ENCODE data around the gene SDK1. TPM values are rescaled to one million over a fixed set of nuclear protein-coding genes. Genes with fewer than 3 reads are reported as not detected.

The SDK1 gene
- total RNA-seq, 1 experiment from 2014 or later, result 6.0 TPM

GRCh38 chr7:4182605-4183300 is 881.7 kb downstream of the SDK1 start:
- no peak overlapping the region for H3K27ac ChIP-seq
- no peaks in the 10 kb centered on the region for H3K9me3 ChIP-seq (replicated peaks)
- DNase-seq, result no peak

GRCh38 chr7:4184653-4185052 is 883.6 kb downstream of the SDK1 start:
- Histone ChIP-seq H3K4me3 (no peak overlapping the region), H3K27me3 (no peaks in the 10 kb centered on the region), H3K27ac (no peak overlapping the region), H3K36me3 (no peaks in the 10 kb centered on the region), H3K9me3 (replicated peaks) (no peaks in the 10 kb centered on the region), H3K4me1 (no peaks in the 10 kb centered on the region)
- no peak for DNase-seq

More at GRCh38 chr7:4182605-4183300, 881.7 kb downstream of the SDK1 start:
- H3K4me1 ChIP-seq, result no peaks in the 10 kb centered on the region
- no peaks in the 10 kb centered on the region for H3K36me3 ChIP-seq
- H3K27me3 ChIP-seq, result no peaks in the 10 kb centered on the region
- no peak overlapping the region for H3K4me3 ChIP-seq

- no peak for DNase-seq
- no peaks in the 10 kb centered on the region for H3K9me3 ChIP-seq (replicated peaks)
Observed at GRCh38 chr7:4185136-4185535, 884.1 kb downstream of the SDK1 start.

GRCh38 chr7:4185721-4186512 is 884.9 kb downstream of the SDK1 start:
- Histone ChIP-seq H3K9me3 (replicated peaks) (no peaks in the 10 kb centered on the region), H3K36me3 (no peaks in the 10 kb centered on the region), H3K4me1 (no peaks in the 10 kb centered on the region), H3K27me3 (no peaks in the 10 kb centered on the region), H3K4me3 (no peak overlapping the region), H3K27ac (no peak overlapping the region)
- no peak for DNase-seq

More at GRCh38 chr7:4185136-4185535, 884.1 kb downstream of the SDK1 start:
- H3K27me3 ChIP-seq, result no peaks in the 10 kb centered on the region
- no peaks in the 10 kb centered on the region for H3K36me3 ChIP-seq
- H3K4me3 ChIP-seq, result no peak overlapping the region
- H3K4me1 ChIP-seq, result no peaks in the 10 kb centered on the region
- no peak overlapping the region for H3K27ac ChIP-seq

- DNase-seq, result no peak
- Histone ChIP-seq H3K9me3 (replicated peaks) (no peaks in the 10 kb centered on the region), H3K4me3 (no peak overlapping the region), H3K27me3 (no peaks in the 10 kb centered on the region), H3K36me3 (no peaks in the 10 kb centered on the region), H3K4me1 (no peaks in the 10 kb centered on the region), H3K27ac (no peak overlapping the region)
Observed at GRCh38 chr7:4186513-4186780, 885.4 kb downstream of the SDK1 start.

GRCh38 chr7:4188651-4189050 is 887.6 kb downstream of the SDK1 start:
- H3K36me3 ChIP-seq, result no peaks in the 10 kb centered on the region
- H3K4me1 ChIP-seq, result no peaks in the 10 kb centered on the region
- DNase-seq, result no peak
- H3K4me3 ChIP-seq, result no peak overlapping the region
- H3K27me3 ChIP-seq, result no peaks in the 10 kb centered on the region
- H3K27ac ChIP-seq, result no peak overlapping the region
- H3K9me3 ChIP-seq (replicated peaks), result no peaks in the 10 kb centered on the region

- Histone ChIP-seq H3K27me3 (no peaks in the 10 kb centered on the region), H3K36me3 (no peaks in the 10 kb centered on the region), H3K9me3 (replicated peaks) (no peaks in the 10 kb centered on the region), H3K27ac (no peak overlapping the region), H3K4me1 (no peaks in the 10 kb centered on the region), H3K4me3 (no peak overlapping the region)
- no peak for DNase-seq
Observed at GRCh38 chr7:4189131-4189570, 888.1 kb downstream of the SDK1 start.

GRCh38 chr7:4190010-4190981 is 889.2 kb downstream of the SDK1 start:
- H3K27me3 ChIP-seq, result no peaks in the 10 kb centered on the region
- no peaks in the 10 kb centered on the region for H3K9me3 ChIP-seq (replicated peaks)
- H3K27ac ChIP-seq, result no peak overlapping the region

GRCh38 chr7:4191046-4191445 is 890.0 kb downstream of the SDK1 start:
- Histone ChIP-seq H3K4me3 (no peak overlapping the region), H3K27me3 (no peaks in the 10 kb centered on the region), H3K36me3 (no peaks in the 10 kb centered on the region), H3K27ac (no peak overlapping the region), H3K4me1 (no peaks in the 10 kb centered on the region), H3K9me3 (replicated peaks) (no peaks in the 10 kb centered on the region)
- DNase-seq, result no peak

More at GRCh38 chr7:4190010-4190981, 889.2 kb downstream of the SDK1 start:
- no peaks in the 10 kb centered on the region for H3K4me1 ChIP-seq
- no peak overlapping the region for H3K4me3 ChIP-seq
- no peak for DNase-seq
- H3K36me3 ChIP-seq, result no peaks in the 10 kb centered on the region

- H3K27ac ChIP-seq, result no peak overlapping the region
- H3K36me3 ChIP-seq, result no peaks in the 10 kb centered on the region
- H3K4me3 ChIP-seq, result no peak overlapping the region
- DNase-seq, result no peak
- H3K27me3 ChIP-seq, result no peaks in the 10 kb centered on the region
- no peaks in the 10 kb centered on the region for H3K4me1 ChIP-seq
- H3K9me3 ChIP-seq (replicated peaks), result no peaks in the 10 kb centered on the region
Observed at GRCh38 chr7:4191525-4191924, 890.5 kb downstream of the SDK1 start.

- H3K9me3 ChIP-seq (replicated peaks), result no peaks in the 10 kb centered on the region
- no peaks in the 10 kb centered on the region for H3K4me1 ChIP-seq
- H3K27me3 ChIP-seq, result no peaks in the 10 kb centered on the region
- no peak for DNase-seq
- no peaks in the 10 kb centered on the region for H3K36me3 ChIP-seq
- H3K4me3 ChIP-seq, result no peak overlapping the region
- H3K27ac ChIP-seq, result no peak overlapping the region
Observed at GRCh38 chr7:4195660-4196059, 894.6 kb downstream of the SDK1 start.

- no peaks in the 10 kb centered on the region for H3K4me1 ChIP-seq
- H3K27me3 ChIP-seq, result no peaks in the 10 kb centered on the region
- no peak overlapping the region for H3K27ac ChIP-seq
- H3K9me3 ChIP-seq (replicated peaks), result no peaks in the 10 kb centered on the region
- DNase-seq, result no peak
- no peak overlapping the region for H3K4me3 ChIP-seq
- H3K36me3 ChIP-seq, result no peaks in the 10 kb centered on the region
Observed at GRCh38 chr7:4196121-4196819, 895.2 kb downstream of the SDK1 start.

- no peak overlapping the region for H3K27ac ChIP-seq
- H3K36me3 ChIP-seq, result no peaks in the 10 kb centered on the region
- no peaks in the 10 kb centered on the region for H3K27me3 ChIP-seq
- H3K4me1 ChIP-seq, result no peaks in the 10 kb centered on the region
- H3K4me3 ChIP-seq, result no peak overlapping the region
- no peaks in the 10 kb centered on the region for H3K9me3 ChIP-seq (replicated peaks)
- DNase-seq, result no peak
Observed at GRCh38 chr7:4198301-4198700, 897.2 kb downstream of the SDK1 start.

GRCh38 chr7:4200546-4201094 is 899.6 kb downstream of the SDK1 start:
- Histone ChIP-seq H3K27ac (no peak overlapping the region), H3K4me3 (no peak overlapping the region), H3K36me3 (no peaks in the 10 kb centered on the region), H3K27me3 (no peaks in the 10 kb centered on the region), H3K4me1 (no peaks in the 10 kb centered on the region), H3K9me3 (replicated peaks) (no peaks in the 10 kb centered on the region)
- DNase-seq, result peak; percentile 19 to 25

All from SJCRH30 (cell line).